Thyroid gland (tissue), 4 donors: ENCODE results near the gene HADHA.

Source experiments
- CTCF ChIP-seq, 6 experiments: fragments of 200-600 bp in 3 of 6; fragments of 450-650 bp in 3 of 6; sonication (generic) in 3 of 6; IDR thresholded peaks; one replicate each; pipeline ENCODE4 v1.5.1; 2016 to 2019; ENCODE audit warnings: antibody characterized with exemption in 6 of 6, mild to moderate bottlenecking in 2 of 6, inconsistent platforms in 1 of 6, moderate library complexity in 1 of 6
- POLR2A ChIP-seq, 2 donors: fragments of 450-650 bp; IDR thresholded peaks; one replicate each; pipeline ENCODE4 v1.6.1; 2017; ENCODE audit warnings: antibody characterized with exemption in 2 of 2, mild to moderate bottlenecking in 2 of 2, moderate library complexity in 1 of 2

- TF ChIP-seq CTCF (IDR thresholded peaks at IDR 0.05) (no peak), POLR2A (IDR thresholded peaks at IDR 0.05) (no peak)
Observed at GRCh38 chr2:26251893-26252292, 7.5 kb upstream of the HADHA start.
